ENCODE data around the gene CDC42BPB. TPM values are rescaled to one million over a fixed set of nuclear protein-coding genes. Genes with fewer than 3 reads are reported as not detected.

The CDC42BPB gene
- total RNA-seq, 2 experiments from 2014 or later: 2.0 to 2.3 TPM

GRCh38 chr14:103006106-103006505, 51.2 kb downstream of the CDC42BPB start:
- ChIA-PET POLR2A (no interaction called here), CTCF (no interaction called here)

DNA sequence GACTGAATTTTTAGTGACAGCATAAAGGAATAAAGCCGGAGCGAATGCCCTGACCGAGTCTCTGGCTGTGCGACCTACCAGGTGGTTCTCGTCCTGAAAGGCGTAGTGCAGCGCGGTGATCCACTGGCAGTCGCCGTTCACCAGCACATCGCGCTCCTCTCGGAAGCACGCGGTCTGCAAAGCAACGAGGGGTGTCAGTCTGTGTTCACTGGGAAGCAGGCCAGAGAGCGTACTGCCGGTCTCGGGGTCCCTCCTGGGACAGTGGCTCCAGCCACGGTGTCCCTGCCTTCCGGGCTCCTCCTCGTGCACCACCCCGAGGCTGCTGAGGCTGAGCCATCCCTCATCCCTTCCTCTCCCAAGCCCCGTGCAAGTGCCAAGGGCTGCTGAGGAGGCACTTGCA, 53.5 kb downstream of the CDC42BPB start:
- POLR2A ChIA-PET: no interaction called here
- CTCF ChIA-PET: no interaction called here

DNA sequence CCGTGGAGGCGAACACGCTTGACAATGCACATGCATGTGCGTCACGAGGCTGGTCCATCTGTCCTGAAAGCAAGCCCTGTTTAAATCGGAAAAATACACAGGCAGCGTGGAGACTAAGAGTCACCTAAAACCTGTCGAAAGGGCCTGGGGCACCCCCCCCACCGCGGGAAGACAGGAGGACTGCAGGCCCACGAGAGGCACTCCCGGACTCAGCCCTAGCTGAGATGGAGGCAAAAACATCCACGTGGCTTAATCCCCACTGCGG, 54.1 kb downstream of the CDC42BPB start:
- POLR2A ChIA-PET: no interaction called here
- CTCF ChIA-PET: no interaction called here

DNA sequence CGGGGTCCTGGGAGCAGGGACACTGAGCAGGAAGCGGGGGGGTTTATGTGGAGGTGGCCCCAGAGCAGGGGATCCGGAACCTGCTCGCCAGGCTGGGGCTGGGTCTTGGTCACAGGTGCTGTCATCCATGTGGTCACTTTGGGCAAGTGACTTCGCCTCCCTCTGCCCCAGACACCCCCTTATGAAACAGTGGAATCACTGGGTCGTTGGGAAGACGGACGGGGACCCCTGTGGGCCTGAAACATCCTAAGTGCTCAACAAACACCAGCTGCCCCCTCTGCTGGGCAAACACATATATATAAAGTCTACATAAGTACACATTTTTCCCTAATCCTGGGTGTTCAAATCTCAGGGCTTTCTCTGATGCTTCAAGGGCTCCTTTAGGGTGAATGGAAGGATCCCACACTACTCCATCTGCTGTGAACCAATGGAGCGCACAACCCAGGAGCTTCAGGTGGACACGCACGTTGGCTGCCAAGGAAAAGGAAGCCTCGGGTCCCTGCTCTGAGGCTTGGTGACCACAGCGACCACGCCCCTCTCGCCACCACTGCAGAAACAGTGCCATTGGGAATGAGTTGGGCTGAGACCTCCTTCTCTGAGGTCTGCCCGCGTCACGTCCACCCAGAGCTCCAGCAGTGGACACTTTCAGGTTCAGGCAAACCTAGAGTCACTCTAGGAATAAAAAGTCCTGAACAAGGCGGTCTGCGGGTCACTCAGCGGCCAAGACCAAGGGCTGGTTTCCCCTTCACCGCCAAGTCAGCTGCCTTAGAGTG, 54.6 kb downstream of the CDC42BPB start:
- ChIA-PET POLR2A (no interaction called here), CTCF (no interaction called here)

- ChIA-PET CTCF (no interaction called here), POLR2A (no interaction called here)
These were observed 55.5 kb downstream of the CDC42BPB start for GRCh38 chr14:103001651-103002396.

DNA sequence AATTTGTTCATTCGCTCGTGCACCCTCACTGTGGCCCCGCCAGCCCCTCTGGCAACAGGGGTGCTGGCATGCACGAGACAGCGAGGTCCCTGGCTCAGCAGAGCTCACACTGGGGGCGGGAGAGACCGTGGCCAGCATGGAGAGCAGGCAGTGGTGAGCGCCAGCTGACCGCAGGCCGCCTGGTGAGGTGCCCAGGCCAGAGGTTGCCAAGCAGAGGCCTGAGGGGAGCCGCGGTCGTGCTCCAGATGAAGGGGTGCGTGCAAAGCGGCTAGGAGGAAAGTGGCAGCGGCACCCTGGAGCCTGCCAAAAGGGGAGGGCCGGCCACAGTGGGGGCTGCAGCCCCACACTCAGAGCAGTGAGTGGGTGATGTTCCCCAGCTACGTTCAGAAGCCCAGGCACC, 56.1 kb downstream of the CDC42BPB start:
- CTCF ChIA-PET: no interaction called here
- POLR2A ChIA-PET: no interaction called here

DNA sequence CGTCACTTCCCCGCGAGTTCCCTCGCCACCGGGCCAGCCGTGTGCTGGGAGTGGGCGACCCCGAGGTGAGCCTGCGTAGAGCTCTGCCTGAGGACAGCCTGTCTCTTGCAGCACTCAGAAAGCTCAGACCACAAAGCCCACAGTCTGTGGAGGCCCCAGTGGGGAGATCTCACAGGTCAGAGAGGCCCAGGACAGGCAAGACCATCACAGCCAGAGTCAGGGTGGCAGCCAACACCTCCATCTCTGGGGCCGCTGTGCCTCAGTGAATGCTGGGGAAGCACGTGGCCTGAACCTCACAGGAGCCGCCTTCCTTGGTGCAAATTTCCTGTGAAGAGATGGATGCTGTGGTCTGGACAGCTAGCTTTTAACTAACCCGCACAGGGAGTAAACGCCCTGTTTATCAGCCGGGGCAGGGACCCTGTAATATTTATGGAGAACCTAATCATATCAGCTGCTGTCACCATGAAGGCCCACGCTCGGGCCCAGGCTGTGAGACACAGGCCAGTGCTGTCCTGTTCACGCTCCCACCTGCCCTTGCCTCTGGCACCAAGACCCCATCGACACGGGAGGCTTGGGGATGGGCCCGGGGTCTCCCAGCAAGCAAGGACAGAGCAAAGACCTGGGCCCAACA, 56.9 kb downstream of the CDC42BPB start:
- POLR2A ChIA-PET: no interaction called here

GRCh38 chr14:102999227-102999895, 58.0 kb downstream of the CDC42BPB start:
- ChIA-PET CTCF (no interaction called here), POLR2A (no interaction called here)

More for the DNA sequence above, 56.9 kb downstream of the CDC42BPB start:
- CTCF ChIA-PET: no interaction called here

- CTCF ChIA-PET: no interaction called here
- POLR2A ChIA-PET: no interaction called here
These were observed 59.0 kb downstream of the CDC42BPB start for GRCh38 chr14:102998393-102998792.

GRCh38 chr14:102996941-102997340, 60.4 kb downstream of the CDC42BPB start:
- CTCF ChIA-PET: no interaction called here
- POLR2A ChIA-PET: no interaction called here

GRCh38 chr14:102994689-102995088, 62.7 kb downstream of the CDC42BPB start:
- POLR2A ChIA-PET: no interaction called here
- CTCF ChIA-PET: no interaction called here

DNA sequence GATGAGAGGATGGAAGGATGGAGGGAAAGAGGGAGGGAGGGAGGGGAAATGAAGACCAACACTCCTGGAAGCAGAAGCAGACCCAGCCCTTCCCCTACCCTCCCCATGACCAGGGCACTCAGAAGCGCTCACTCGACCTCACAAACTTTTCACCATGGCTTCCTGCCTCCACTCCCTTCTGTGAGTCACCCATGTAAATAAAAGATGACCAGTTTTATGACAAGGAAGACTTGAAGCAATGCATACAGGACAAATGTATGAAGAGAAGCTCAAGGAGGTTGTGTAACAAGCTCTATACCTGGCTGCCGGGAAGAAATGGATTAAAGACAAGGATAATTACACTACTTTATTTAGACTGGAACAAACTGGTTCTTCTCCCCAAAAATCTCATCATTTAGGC, 63.8 kb downstream of the CDC42BPB start:
- CTCF ChIA-PET: no interaction called here
- POLR2A ChIA-PET: no interaction called here

GRCh38 chr14:102991376-102991775, 66.0 kb downstream of the CDC42BPB start:
- CTCF ChIA-PET: no interaction called here

DNA sequence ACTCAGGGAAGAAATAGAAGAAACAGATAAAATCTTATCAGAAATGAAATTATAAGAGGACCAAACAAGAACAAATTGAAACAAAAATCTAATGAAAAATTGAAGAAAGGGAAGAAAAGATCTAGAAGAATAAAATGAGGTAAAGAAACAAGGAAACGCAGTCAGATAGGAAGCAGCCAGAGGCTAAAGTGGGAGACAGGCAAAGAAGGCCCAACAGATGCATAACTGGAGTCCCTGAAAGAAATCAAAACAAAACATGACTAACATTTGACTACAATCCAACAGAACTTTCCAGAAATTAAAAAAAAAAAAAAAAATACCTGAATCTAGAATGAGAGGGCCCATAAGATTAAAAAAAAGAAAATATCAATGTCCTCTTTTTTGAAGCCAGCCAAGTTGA, 69.3 kb downstream of the CDC42BPB start:
- POLR2A ChIA-PET: no interaction called here
- CTCF ChIA-PET: no interaction called here

More at GRCh38 chr14:102991376-102991775, 66.0 kb downstream of the CDC42BPB start:
- POLR2A ChIA-PET: no interaction called here

DNA sequence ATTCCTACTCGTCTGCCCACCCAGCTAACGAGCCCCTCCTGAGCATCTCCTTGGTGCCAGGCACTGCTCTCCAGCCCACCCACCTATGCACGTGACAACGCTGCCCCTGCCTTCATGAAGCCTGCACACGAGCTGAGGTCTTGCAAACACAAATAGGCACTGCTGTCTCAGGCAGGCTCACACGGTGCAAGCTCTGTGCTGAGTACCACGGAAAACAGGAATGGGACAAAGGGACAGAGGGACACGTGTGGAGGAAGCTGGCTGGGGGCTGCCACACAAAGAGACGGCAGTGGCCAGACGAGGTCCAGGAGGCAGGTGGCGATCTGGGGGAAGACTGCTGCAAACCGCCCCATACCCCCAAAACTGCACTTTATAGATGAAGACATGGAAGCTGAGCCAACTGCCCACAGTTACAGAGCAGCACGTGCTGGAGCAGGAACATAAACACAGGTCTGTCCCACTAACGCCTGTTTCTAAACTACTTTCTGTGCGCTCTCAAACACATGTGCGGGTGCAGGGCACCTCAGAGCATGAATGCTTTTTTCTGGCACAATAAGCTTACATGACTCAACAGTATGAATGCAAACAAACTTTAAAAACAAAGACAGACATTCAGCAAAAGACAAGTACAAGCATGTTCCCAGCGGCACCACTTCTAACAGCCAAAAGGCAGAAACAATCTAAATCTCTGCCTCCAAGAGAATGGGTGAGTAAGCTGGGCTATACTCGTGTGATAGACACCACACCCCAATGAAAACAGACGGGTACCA, 70.4 kb downstream of the CDC42BPB start:
- POLR2A ChIA-PET: no interaction called here
- CTCF ChIA-PET: no interaction called here

DNA sequence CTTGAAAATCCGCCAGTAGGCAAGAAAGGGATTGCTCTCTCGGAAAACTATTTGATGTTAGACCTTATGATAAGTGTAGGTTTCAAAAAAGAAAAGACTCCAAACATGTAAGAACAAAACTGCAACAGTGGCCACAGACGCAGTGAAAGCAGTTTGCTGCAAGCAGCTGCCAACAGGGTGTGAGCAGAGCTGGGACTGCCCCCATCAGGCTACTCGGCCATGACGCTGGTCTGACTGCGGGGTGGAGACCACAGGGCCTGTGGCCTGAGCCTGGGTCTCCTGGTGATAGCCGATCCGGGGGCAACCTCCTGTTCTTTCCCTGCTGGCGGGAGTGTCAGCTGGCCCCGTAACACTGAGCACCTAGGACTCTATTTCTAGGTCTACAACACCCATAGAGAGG, 71.7 kb downstream of the CDC42BPB start:
- ChIA-PET CTCF (no interaction called here), POLR2A (no interaction called here)

DNA sequence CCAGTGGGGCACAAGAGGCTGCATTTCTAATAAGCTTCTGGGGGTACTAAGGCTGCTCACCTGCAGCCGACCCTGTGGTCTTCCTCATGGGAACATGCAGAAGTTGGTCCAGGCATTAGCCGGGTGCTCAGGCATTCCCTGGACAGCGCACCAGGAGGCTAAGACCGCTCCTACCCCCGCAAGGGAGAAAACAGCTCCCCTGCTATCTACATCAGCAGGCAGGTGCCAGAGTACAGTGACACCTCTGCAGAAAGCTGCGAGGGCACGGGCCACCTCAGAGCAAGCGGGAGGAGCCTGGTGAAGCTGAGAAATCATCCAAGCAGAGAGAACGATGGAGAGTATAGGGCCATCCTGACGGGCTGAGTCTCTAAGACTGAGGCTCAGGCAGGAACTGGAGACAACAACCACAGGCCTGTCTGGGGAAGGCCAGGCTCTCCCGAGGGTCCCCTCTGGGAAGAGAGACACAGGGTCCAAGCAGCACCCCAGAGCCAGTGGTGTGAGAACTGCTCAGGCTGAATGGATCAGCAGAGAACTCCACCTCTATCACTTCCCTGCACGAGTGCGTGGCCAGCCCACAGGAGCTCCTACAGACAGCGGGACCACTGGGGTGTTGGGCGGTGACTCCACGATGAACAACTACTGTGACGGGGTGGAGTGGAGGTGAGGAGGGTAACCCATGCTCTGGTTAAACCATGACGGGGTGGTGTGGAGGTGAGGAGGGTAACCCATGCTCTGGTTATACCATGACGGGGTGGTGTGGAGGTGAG, 72.8 kb downstream of the CDC42BPB start:
- ChIA-PET POLR2A (no interaction called here), CTCF (interaction anchor here (0.5 kb wide), 1 partner anchor 60 kb away, joined by 3 read pairs; no protein-coding TSS in a partner anchor)

GRCh38 chr14:102983496-102983895, 73.9 kb downstream of the CDC42BPB start:
- CTCF ChIA-PET: no interaction called here
- POLR2A ChIA-PET: no interaction called here

DNA sequence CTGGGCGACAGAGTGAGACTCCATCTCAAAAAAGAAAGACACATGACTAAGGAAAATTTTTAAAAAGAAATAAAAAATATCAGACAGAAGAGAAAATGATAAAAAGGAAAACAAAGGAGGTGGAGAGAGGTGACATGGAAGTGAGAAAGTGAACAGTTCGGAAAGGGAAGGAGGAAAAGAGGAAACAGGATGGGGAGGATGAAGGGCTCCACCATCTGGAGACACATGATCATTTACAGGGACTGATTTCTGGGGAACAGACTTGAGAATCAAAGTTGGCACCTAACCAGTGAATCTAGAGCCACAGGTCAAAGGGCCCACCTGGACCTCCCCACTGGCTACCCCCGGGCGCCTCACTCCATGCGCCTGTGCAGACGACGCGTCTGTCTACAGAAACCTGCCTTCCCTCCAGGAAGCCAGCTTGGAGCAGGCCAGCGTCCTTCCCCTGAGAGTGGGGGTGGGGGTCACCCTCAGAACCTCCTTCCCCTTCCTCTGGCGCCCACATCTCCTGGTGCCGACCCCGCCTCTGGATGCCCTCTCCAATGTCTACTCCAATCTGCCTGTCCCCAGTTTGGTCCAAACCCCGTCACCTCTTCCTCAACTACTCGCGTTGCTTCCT, 74.4 kb downstream of the CDC42BPB start:
- POLR2A ChIA-PET: no interaction called here
- CTCF ChIA-PET: no interaction called here

All from activated CD8-positive, alpha-beta memory T cell treated with anti-CD3 and anti-CD28 coated beads for 36 hours (primary cell).